Measurements from ENCODE around the gene TANK.

Gene TANK

GRCh38 chr2:161141033-161141432 lies 19.2 kb upstream of the TANK start:
- Histone ChIP-seq H3K27ac (no peak overlapping the region), H3K4me3 (no peak overlapping the region)
- no peak for DNase-seq (ENCODE audit: low spot score)
- TF ChIP-seq CTCF (IDR thresholded peaks at IDR 0.05): no peak

- DNase-seq (ENCODE audit: low spot score): no peak
- no peak for TF ChIP-seq CTCF (IDR thresholded peaks at IDR 0.05)
- Histone ChIP-seq H3K27ac (no peak overlapping the region), H3K4me3 (no peak overlapping the region)
Measured at GRCh38 chr2:161146209-161146775, 13.9 kb upstream of the TANK start.

GRCh38 chr2:161146996-161147395 lies 13.2 kb upstream of the TANK start:
- TF ChIP-seq CTCF (IDR thresholded peaks at IDR 0.05): no peak
- H3K27ac ChIP-seq: no peak overlapping the region
- H3K4me3 ChIP-seq: no peak overlapping the region
- no peak for DNase-seq (ENCODE audit: low spot score)

- Histone ChIP-seq H3K27ac (no peak overlapping the region), H3K4me3 (no peak overlapping the region)
- TF ChIP-seq CTCF (IDR thresholded peaks at IDR 0.05): no peak
- DNase-seq (ENCODE audit: low spot score): no peak
Measured at GRCh38 chr2:161147856-161148255, 12.4 kb upstream of the TANK start.

GRCh38 chr2:161150704-161151103 lies 9.5 kb upstream of the TANK start:
- no peak for TF ChIP-seq CTCF (IDR thresholded peaks at IDR 0.05)
- Histone ChIP-seq H3K27ac (no peak overlapping the region), H3K4me3 (no peak overlapping the region)
- DNase-seq (ENCODE audit: low spot score): no peak

GRCh38 chr2:161152302-161152701 lies 7.9 kb upstream of the TANK start:
- no peak overlapping the region for H3K27ac ChIP-seq
- no peak overlapping the region for H3K4me3 ChIP-seq
- TF ChIP-seq CTCF (IDR thresholded peaks at IDR 0.05): no peak
- DNase-seq (ENCODE audit: low spot score): no peak

- H3K4me3 ChIP-seq: no peak overlapping the region
- TF ChIP-seq CTCF (IDR thresholded peaks at IDR 0.05): no peak
- DNase-seq (ENCODE audit: low spot score): no peak
- H3K27ac ChIP-seq: no peak overlapping the region
Measured at GRCh38 chr2:161158882-161159281, 1.3 kb upstream of the TANK start.
